Measurements from ENCODE around the gene CYP27B1. TPM values are rescaled to one million over a fixed set of nuclear protein-coding genes. Genes with fewer than 3 reads are reported as not detected.

Gene CYP27B1
- total RNA-seq, 1 experiment from 2014 or later = 27.5 TPM

- H3K9me3 Mint-ChIP-seq (ENCODE audit: unreplicated experiment) = no peaks in the 10 kb centered on the region
- BruUV-seq (replicated peaks) = TSS peak; percentile 34
- DNase-seq (ENCODE audit: unreplicated experiment) = no peak
- H3K4me1 Mint-ChIP-seq (ENCODE audit: insufficient read depth, unreplicated experiment) = peaks cover 11% of the 10 kb centered on the region
- ChIA-PET CTCF (interaction anchor here (0.8 to 1.7 kb wide), 2 partner anchors 18 to 22 kb away, joined by 5 to 11 read pairs; no protein-coding TSS in a partner anchor), POLR2A (interaction anchor here (0.5 to 2.5 kb wide), 25 partner anchors 8 to 1115 kb away, joined by 3 to 20 read pairs (median 5); partner anchors contain the start of genes CDK4, EEF1AKMT3, MARCHF9 and METTL1)
- intact Hi-C loops (cut with micrococcal nuclease) = loop anchor here (1.0 kb wide), 1 partner anchor 18 kb away; no protein-coding TSS in a partner anchor
- H3K36me3 Mint-ChIP-seq (ENCODE audit: insufficient read depth, unreplicated experiment) = peaks cover 43% of the 10 kb centered on the region
- TF ChIP-seq CTCF (IDR thresholded peaks at IDR 0.05; ENCODE audit: unreplicated experiment) = no peak
- peak overlapping the region; percentile 100 for H3K27ac Mint-ChIP-seq (ENCODE audit: low read depth, unreplicated experiment)
- peak overlapping the region; percentile 100 for H3K4me3 Mint-ChIP-seq (ENCODE audit: unreplicated experiment)
- peaks cover 22% of the 10 kb centered on the region for H3K27me3 Mint-ChIP-seq (ENCODE audit: insufficient read depth, unreplicated experiment)
Measured at GRCh38 chr12:57744194-57744776, 22.6 kb downstream of the CYP27B1 start.

- Mint-ChIP-seq H3K4me3 (ENCODE audit: unreplicated experiment) (peak overlapping the region; percentile 100), H3K9me3 (ENCODE audit: unreplicated experiment) (no peaks in the 10 kb centered on the region), H3K27me3 (ENCODE audit: insufficient read depth, unreplicated experiment) (peaks cover 27% of the 10 kb centered on the region), H3K36me3 (ENCODE audit: insufficient read depth, unreplicated experiment) (peaks cover 38% of the 10 kb centered on the region), H3K27ac (ENCODE audit: low read depth, unreplicated experiment) (peak overlapping the region; percentile 100), H3K4me1 (ENCODE audit: insufficient read depth, unreplicated experiment) (peaks cover 11% of the 10 kb centered on the region)
- intact Hi-C loops (cut with micrococcal nuclease) = loop anchor here (1.0 kb wide), 1 partner anchor 17 kb away; no protein-coding TSS in a partner anchor
- no peak for DNase-seq (ENCODE audit: unreplicated experiment)
- no peak for TF ChIP-seq CTCF (IDR thresholded peaks at IDR 0.05; ENCODE audit: unreplicated experiment)
- no TSS peak for BruUV-seq (replicated peaks)
- ChIA-PET POLR2A (interaction anchor here (0.7 to 2.5 kb wide), 7 partner anchors 8 to 197 kb away, joined by 3 to 20 read pairs (median 4); partner anchors contain the start of genes CDK4 and MARCHF9), CTCF (interaction anchor here (1.7 kb wide), 1 partner anchor 17 kb away, joined by 11 read pairs; no protein-coding TSS in a partner anchor)
Measured at GRCh38 chr12:57743769-57744168, 23.1 kb downstream of the CYP27B1 start.

GRCh38 chr12:57741844-57742738 lies 24.8 kb downstream of the CYP27B1 start:
- BruUV-seq (replicated peaks) = no TSS peak
- POLR2A ChIA-PET = interaction anchor here (0.6 to 1.8 kb wide), 3 partner anchors 16 to 48 kb away, joined by 4 read pairs; no protein-coding TSS in a partner anchor
- CTCF ChIA-PET = interaction anchor here (0.6 to 1.6 kb wide), 2 partner anchors 9 to 16 kb away, joined by 3 to 11 read pairs; no protein-coding TSS in a partner anchor
- H3K4me3 Mint-ChIP-seq (ENCODE audit: unreplicated experiment) = no peak overlapping the region
- H3K27ac Mint-ChIP-seq (ENCODE audit: low read depth, unreplicated experiment) = no peak overlapping the region
- peaks cover 35% of the 10 kb centered on the region for H3K27me3 Mint-ChIP-seq (ENCODE audit: insufficient read depth, unreplicated experiment)
- no peak for TF ChIP-seq CTCF (IDR thresholded peaks at IDR 0.05; ENCODE audit: unreplicated experiment)
- intact Hi-C loops (cut with micrococcal nuclease) = no loop called here
- H3K4me1 Mint-ChIP-seq (ENCODE audit: insufficient read depth, unreplicated experiment) = peaks cover 12% of the 10 kb centered on the region
- peaks cover 21% of the 10 kb centered on the region for H3K36me3 Mint-ChIP-seq (ENCODE audit: insufficient read depth, unreplicated experiment)
- peak; percentile 37 for DNase-seq (ENCODE audit: unreplicated experiment)
- no peaks in the 10 kb centered on the region for H3K9me3 Mint-ChIP-seq (ENCODE audit: unreplicated experiment)

GRCh38 chr12:57741413-57741789 lies 25.5 kb downstream of the CYP27B1 start:
- Mint-ChIP-seq H3K9me3 (ENCODE audit: unreplicated experiment) (no peaks in the 10 kb centered on the region), H3K27me3 (ENCODE audit: insufficient read depth, unreplicated experiment) (peaks cover 42% of the 10 kb centered on the region), H3K27ac (ENCODE audit: low read depth, unreplicated experiment) (no peak overlapping the region), H3K36me3 (ENCODE audit: insufficient read depth, unreplicated experiment) (peaks cover 15% of the 10 kb centered on the region), H3K4me3 (ENCODE audit: unreplicated experiment) (no peak overlapping the region), H3K4me1 (ENCODE audit: insufficient read depth, unreplicated experiment) (peaks cover 17% of the 10 kb centered on the region)
- POLR2A ChIA-PET = interaction anchor here (1.6 to 1.8 kb wide), 2 partner anchors 15 to 47 kb away, joined by 4 read pairs; no protein-coding TSS in a partner anchor
- intact Hi-C loops (cut with micrococcal nuclease) = no loop called here
- TF ChIP-seq CTCF (IDR thresholded peaks at IDR 0.05; ENCODE audit: unreplicated experiment) = no peak
- no peak for DNase-seq (ENCODE audit: unreplicated experiment)
- CTCF ChIA-PET = interaction anchor here (0.6 to 1.6 kb wide), 4 partner anchors 10 to 270 kb away, joined by 3 to 11 read pairs (median 4); no protein-coding TSS in a partner anchor
- no TSS peak for BruUV-seq (replicated peaks)

Measured in MCF 10A (cell line).